BJ (cell line): ENCODE measurements around the gene RASGRF2. TPM values are rescaled to one million over a fixed set of nuclear protein-coding genes. Genes with fewer than 3 reads are reported as not detected.

Source experiments
- CTCF ChIA-PET: fragments of 350-600 bp; formaldehyde crosslinking; extraction: SDS; loops from one replicate; lab custom pipeline; 2021; ENCODE audit warnings: antibody characterized with exemption, inconsistent platforms; lab: Yijun Ruan, JAX
- POLR2A ChIA-PET: fragments of 300-600 bp; sonication (Branson Sonifier 250); formaldehyde crosslinking; extraction: SDS; loops from one replicate; lab custom pipeline; 2021; ENCODE audit warnings: antibody characterized with exemption; lab: Charles Lee
- DNase-seq: peaks from one replicate; pipeline ENCODE4 v3.0.0-alpha.2; 2011; ENCODE audit warnings: low read depth
- H3K27me3 ChIP-seq: 2 replicates; pipeline ENCODE4 v1.6.0; 2011; ENCODE audit warnings: low read length; ENCODE audit not compliant: control insufficient read depth, insufficient read depth
- H3K36me3 ChIP-seq: 2 replicates; pipeline ENCODE4 v1.5.1; 2011; ENCODE audit warnings: low read length; ENCODE audit not compliant: control insufficient read depth, insufficient read depth
- H3K4me3 ChIP-seq: 2 replicates; pipeline ENCODE4 v1.5.1; 2011; ENCODE audit warnings: low read depth, mild to moderate bottlenecking, control low read depth, low read length
- CTCF ChIP-seq: IDR thresholded peaks from 2 replicates; pipeline ENCODE4 v1.5.1; 2011; ENCODE audit warnings: low read depth, mild to moderate bottlenecking, control low read depth, inconsistent platforms, low read length, moderate library complexity; ENCODE audit not compliant: insufficient read depth
- polyA plus RNA-seq: library from polyadenylated mRNA; depleted of rRNA; stranded (reverse); fragments of >200 nt; gene quantifications from 2 replicates; pipeline ENCODE4 v1.2.3, GENCODE V29; 2011

Gene RASGRF2
- polyA plus RNA-seq, 1 experiment, result 0.85 TPM

GRCh38 chr5:80919678-80920196 lies 40.4 kb upstream of the RASGRF2 start:
- DNase-seq, result no peak
- Histone ChIP-seq H3K4me3 (no peak overlapping the region), H3K36me3 (no peaks in the 10 kb centered on the region), H3K27me3 (no peaks in the 10 kb centered on the region)
- ChIA-PET CTCF (interaction anchor here (0.6 kb wide), 2 partner anchors 52 to 67 kb away, joined by 3 read pairs; no protein-coding TSS in a partner anchor), POLR2A (no interaction called here)
- TF ChIP-seq CTCF, result no peak

GRCh38 chr5:80920333-80920732 lies 39.8 kb upstream of the RASGRF2 start:
- no peak for DNase-seq
- TF ChIP-seq CTCF, result no peak
- Histone ChIP-seq H3K27me3 (no peaks in the 10 kb centered on the region), H3K4me3 (no peak overlapping the region), H3K36me3 (no peaks in the 10 kb centered on the region)
- ChIA-PET POLR2A (no interaction called here), CTCF (no interaction called here)

- CTCF ChIA-PET, result no interaction called here
- Histone ChIP-seq H3K36me3 (no peaks in the 10 kb centered on the region), H3K4me3 (no peak overlapping the region), H3K27me3 (no peaks in the 10 kb centered on the region)
- no peak for DNase-seq
- TF ChIP-seq CTCF, result no peak
- POLR2A ChIA-PET, result no interaction called here
These were observed 39.1 kb upstream of the RASGRF2 start for GRCh38 chr5:80921026-80921425.

- POLR2A ChIA-PET, result no interaction called here
These were observed 34.2 kb upstream of the RASGRF2 start for GRCh38 chr5:80925931-80926330.

GRCh38 chr5:80926536-80926935 lies 33.6 kb upstream of the RASGRF2 start:
- TF ChIP-seq CTCF, result no peak
- ChIA-PET POLR2A (no interaction called here), CTCF (no interaction called here)
- no peak for DNase-seq
- Histone ChIP-seq H3K4me3 (no peak overlapping the region), H3K36me3 (no peaks in the 10 kb centered on the region), H3K27me3 (no peaks in the 10 kb centered on the region)

More at GRCh38 chr5:80925931-80926330, 34.2 kb upstream of the RASGRF2 start:
- H3K36me3 ChIP-seq, result no peaks in the 10 kb centered on the region
- TF ChIP-seq CTCF, result no peak
- no peaks in the 10 kb centered on the region for H3K27me3 ChIP-seq
- no peak for DNase-seq
- CTCF ChIA-PET, result no interaction called here
- H3K4me3 ChIP-seq, result no peak overlapping the region
